Muscle of arm (tissue), 12 donors: ENCODE measurements around the gene FZD4. TPM values are rescaled to one million over a fixed set of nuclear protein-coding genes. Genes with fewer than 3 reads are reported as not detected.
A peak's percentile ranks its signal among the peaks of the same experiment; 100 is the strongest.
"Not testable (repeated sequence)": the region's sequence is repeated elsewhere in the genome, so short reads cannot be mapped to it uniquely, and the experiment has no call there.

Experiments used
- DNase-seq: peaks from one replicate; pipeline ENCODE4 v3.0.0-alpha.2; 2013
- polyA plus RNA-seq, 12 donors: library from polyadenylated mRNA; unstranded; fragments of 120-200 nt; gene quantifications; one replicate each; pipeline ENCODE4 v1.2.1, GENCODE V29; 2013; ENCODE audit not compliant: insufficient read length in 12 of 12

Gene FZD4
- polyA plus RNA-seq, 12 donors: 28.0 to 56.0 (median 36.0) TPM

DNA sequence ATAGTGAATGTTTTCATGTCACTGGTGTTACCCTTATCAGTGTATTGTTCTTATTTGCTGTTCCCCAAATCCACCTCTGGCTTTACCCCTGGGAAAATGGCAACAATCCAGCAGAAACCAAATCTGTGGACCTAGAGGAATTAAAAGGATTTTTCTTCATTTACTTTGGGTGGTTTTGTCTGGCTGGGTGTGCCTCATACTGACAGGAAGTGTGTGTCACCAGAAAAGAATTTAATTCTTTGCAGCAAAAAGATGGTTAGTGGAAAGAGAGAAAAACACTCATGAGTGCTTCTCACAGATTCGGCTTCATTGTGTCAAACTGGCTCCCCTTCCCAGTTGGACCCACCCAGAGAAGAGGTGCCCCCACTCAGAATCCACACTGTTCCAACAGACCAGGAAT is 38.9 kb downstream of the FZD4 start:
- DNase-seq: peak; percentile 52

- DNase-seq: not testable (repeated sequence)
Measured at GRCh38 chr11:86915850-86916249, 39.3 kb downstream of the FZD4 start.

DNA sequence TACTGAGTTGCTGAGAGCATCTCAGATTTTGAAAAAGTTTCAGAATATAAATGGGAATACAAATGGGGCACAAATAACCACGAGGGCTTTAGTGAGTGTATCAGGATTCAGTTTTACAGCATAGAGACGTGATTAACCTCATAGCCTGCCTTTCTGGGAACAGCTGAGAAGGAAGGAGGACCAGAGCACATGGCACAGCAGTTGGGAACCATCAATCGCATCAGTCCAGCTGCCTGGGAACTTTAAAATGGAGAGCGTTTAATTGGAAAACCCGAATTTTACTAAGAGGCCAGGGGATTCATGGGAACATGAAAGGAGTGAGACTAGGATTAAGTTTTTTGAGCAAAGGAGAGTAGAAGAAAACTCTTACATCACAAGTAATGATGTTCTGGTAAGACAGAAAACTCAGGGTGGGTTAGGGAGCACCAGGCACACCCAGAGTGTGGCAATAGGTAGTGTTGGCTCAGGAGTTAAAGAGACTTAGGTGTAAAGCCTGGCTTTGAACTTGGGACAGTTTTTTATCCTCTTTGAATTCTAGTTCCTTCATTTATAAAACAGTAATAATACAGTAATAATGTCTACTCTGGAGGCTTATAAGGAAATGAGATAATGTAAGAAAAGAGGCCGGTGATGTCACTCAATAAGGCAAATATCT is 40.2 kb downstream of the FZD4 start:
- no peak for DNase-seq

GRCh38 chr11:86912238-86912637 is 43.0 kb downstream of the FZD4 start:
- DNase-seq: no peak

DNA sequence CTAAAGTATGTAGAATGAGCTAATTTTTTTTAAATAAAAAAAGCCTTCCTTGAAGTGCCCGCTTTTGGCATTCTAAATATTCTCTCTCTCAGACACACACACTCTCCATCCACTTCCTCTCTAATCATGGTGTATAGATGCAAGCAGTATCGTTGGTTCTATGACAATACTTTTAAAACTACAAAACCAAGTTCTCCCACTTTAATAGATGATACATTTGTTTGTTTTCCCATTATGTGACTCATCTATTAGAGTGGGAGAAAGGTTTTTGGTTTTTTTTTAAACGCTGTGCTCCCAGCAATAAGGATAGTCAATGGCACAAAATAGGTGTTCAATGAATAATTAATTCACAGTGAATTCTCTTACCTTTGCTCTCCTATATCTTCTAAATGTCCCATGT is 44.6 kb downstream of the FZD4 start:
- no peak for DNase-seq

GRCh38 chr11:86906198-86906597 is 49.0 kb downstream of the FZD4 start:
- DNase-seq: no peak

DNA sequence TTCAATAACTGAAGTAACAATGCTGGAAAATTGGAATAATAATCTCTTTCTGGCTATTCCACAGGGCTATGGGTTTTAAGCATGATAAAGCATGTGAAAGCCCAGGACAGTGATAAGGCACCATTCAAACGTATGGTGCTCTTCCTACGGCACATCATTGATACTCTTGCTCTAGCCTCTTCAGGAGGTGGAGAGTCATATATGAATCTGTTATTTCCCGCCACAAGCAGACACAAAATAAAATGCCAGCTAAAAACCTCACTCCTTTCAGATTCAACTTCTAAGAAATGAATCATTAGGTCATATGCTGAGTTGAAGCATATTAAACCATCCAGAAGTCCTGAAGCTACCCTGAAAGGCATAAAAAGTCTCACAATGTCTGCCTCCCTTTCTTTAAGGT is 49.9 kb downstream of the FZD4 start:
- no peak for DNase-seq

DNA sequence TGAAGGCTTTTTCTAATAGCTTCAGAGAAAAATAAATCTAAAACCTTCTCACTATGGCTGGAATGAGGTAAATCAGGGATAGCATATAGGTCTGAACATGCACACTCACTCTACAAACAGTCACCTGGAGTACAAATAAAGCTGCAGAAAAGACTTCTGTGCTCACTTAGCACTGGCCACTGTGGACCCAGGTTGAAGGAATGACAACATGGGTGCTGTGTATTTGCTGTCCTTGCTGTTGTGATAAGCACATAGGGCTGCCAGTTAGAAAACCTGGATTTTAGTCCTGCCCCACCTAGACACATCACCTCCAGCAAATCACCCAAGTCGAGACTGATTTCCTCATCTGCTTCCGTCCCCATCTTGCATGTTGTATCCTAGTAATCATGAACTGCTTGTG is 51.2 kb downstream of the FZD4 start:
- DNase-seq: no peak

GRCh38 chr11:86902345-86902744 is 52.9 kb downstream of the FZD4 start:
- DNase-seq: no peak

DNA sequence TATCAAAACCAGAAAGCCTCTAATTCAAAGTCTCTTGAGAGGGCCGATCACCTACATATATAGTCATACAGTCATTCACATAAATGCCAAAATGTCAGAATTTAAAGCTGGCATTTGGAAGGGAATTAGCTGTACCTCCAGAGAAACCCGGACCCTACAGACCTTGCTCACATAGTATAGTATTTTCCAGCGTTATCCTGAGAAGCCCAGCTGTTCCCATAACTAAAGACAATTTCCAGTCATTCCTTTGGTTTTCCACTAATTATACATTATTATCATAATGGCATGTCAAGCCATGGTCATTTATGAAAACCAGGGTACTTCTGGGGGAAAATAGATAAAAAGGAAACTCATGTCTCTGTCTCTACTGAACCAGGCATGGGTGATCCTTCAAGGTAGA is 53.6 kb downstream of the FZD4 start:
- DNase-seq: no peak

DNA sequence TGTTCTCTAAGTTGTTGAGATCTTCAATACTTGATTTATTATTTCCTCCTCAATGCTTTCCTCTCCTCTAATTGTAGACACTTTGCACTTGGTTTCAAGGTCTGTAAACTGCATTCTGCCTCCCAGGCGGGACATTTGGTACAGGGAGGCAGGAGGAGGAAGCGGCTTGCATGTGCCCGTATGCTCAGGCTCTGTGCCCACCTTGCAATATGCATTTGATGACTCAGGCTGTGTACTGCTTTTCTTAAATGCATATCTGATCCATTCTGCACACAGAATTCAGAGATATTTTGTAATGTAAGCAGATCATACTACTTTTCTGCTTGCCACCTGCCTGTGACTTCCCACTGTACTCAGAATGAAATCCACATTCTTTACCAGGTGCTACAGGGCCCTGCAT is 55.0 kb downstream of the FZD4 start:
- no peak for DNase-seq

DNA sequence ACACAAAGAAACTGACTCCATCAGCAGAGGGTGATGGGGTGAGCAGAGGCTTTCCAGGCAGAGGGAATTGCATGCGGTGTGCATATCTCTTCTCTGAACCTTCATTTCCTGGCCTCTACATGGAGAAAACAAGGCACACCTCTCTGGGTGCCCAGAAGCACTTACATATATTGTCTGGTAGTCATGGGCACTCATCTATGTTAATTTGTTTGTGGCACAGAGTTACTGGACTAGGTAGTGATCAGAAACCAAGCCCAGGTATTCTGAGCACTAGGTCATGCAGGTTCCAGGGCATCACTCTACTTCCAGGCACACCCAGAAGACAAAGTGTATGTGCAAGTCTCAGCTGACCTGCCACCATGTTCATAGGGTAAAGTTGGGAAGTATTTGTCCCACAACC is 56.5 kb downstream of the FZD4 start:
- no peak for DNase-seq

- peak; percentile 62 for DNase-seq
Measured at GRCh38 chr11:86896441-86896841, 58.8 kb downstream of the FZD4 start.

Other genes with a start within 250 kb of the FZD4 start
- 10 to 100 TPM in 11 of 12 donors, not detected in 1; 17.1 to 47.9 (median 22.5) TPM for gene PRSS23, start 154.9 kb downstream of the FZD4 start, polyA plus RNA-seq
- 10 to 100 TPM in 11 of 12 donors, not detected in 1; 10.3 to 25.1 (median 17.1) TPM for gene TMEM135, start 82.5 kb upstream of the FZD4 start, polyA plus RNA-seq